ENCODE results near the gene TRMT61B. TPM values are rescaled to one million over a fixed set of nuclear protein-coding genes. Genes with fewer than 3 reads are reported as not detected.

Gene TRMT61B
- total RNA-seq, 2 donors from 2014 or later: 11.2 to 12.4 TPM

- Histone ChIP-seq H3K9me3 (no peaks in the 10 kb centered on the region), H3K4me1 (no peaks in the 10 kb centered on the region), H3K4me3 (no peak overlapping the region), H3K27me3 (no peaks in the 10 kb centered on the region), H3K27ac (no peak overlapping the region), H3K9ac (ENCODE audit: low read depth in 2 of 2, low read length in 2 of 2) (no peak overlapping the region), H3K36me3 (no peaks in the 10 kb centered on the region)
- DNase-seq: no peak
- TF ChIP-seq CTCF (IDR thresholded peaks at IDR 0.05): no peak
- intact Hi-C loops (cut with DNase I): no loop called here
Measured at GRCh38 chr2:28801726-28802125, 68.4 kb downstream of the TRMT61B start.

Other genes starting within 250 kb of the TRMT61B start
- gene PPP1CB, start 118.5 kb downstream of the TRMT61B start, total RNA-seq: 100 to 1,000 TPM; 273 to 478 TPM
- gene SPDYA, start 59.5 kb downstream of the TRMT61B start, total RNA-seq: 1 to 10 TPM in 1 of 2 donors, under 1 TPM in 1; 0.42 to 1.1 TPM
- 10 to 100 TPM; 33.3 to 41.7 TPM for gene WDR43, start 24.4 kb upstream of the TRMT61B start, total RNA-seq
- under 1 TPM; 0.24 to 0.59 TPM for gene TOGARAM2, start 111.0 kb upstream of the TRMT61B start, total RNA-seq
- not detected for gene PCARE, start 204.2 kb upstream of the TRMT61B start, total RNA-seq
- gene CLIP4, start 245.1 kb upstream of the TRMT61B start, total RNA-seq: 1 to 10 TPM; 2.1 to 7.7 TPM

All from colonic mucosa (tissue), 4 donors.